Measurements from ENCODE around the gene TMEM258. TPM values are rescaled to one million over a fixed set of nuclear protein-coding genes. Genes with fewer than 3 reads are reported as not detected.
A peak's percentile ranks its signal among the peaks of the same experiment; 100 is the strongest.

The TMEM258 gene
- total and polyA plus RNA-seq, 9 of the 15 experiments (the other 6 are each of a cell fraction or from before 2014, with no cell fraction given) = 97.2 to 856 (median 231) TPM

- TF ChIP-seq ETV5 (CRISPR knock-in tag; IDR thresholded peaks at IDR 0.05; ENCODE audit: low read depth) (peak; percentile 96), SMARCE1 (IDR thresholded peaks at IDR 0.05) (no peak), MLLT1 (IDR thresholded peaks at IDR 0.05) (no peak), ETV1 (tag; conservative IDR thresholded peaks at IDR 0.05; ENCODE audit: low read depth) (peak; percentile 93), ZNF121 (CRISPR knock-in tag; conservative IDR thresholded peaks at IDR 0.05) (no peak), TSC22D4 (tag; IDR thresholded peaks at IDR 0.05) (no peak), GTF2E2 (tag; IDR thresholded peaks at IDR 0.05) (no peak), NBN (IDR thresholded peaks at IDR 0.05; ENCODE audit: low read depth) (no peak), GABPB1 (CRISPR knock-in tag; IDR thresholded peaks at IDR 0.05) (peak; percentile 46; the same call in 1 of the 2 replicates), MEF2D (tag; conservative IDR thresholded peaks at IDR 0.05; ENCODE audit: low read depth) (0 out of 2 replicates have a peak, but pooled peaks have one; percentile 52), TOE1 (IDR thresholded peaks at IDR 0.05; ENCODE audit: borderline replicate concordance) (0 out of 2 replicates have a peak, but pooled peaks have one; percentile 18), TOE1 (CRISPR knock-in tag; IDR thresholded peaks at IDR 0.05; ENCODE audit: borderline replicate concordance, low read depth) (no peak), FOXP1 (CRISPR knock-in tag; IDR thresholded peaks at IDR 0.05) (no peak), HDAC1 (IDR thresholded peaks at IDR 0.05) (peak in 1 of 2 experiments; percentile 41; a peak in 1 of 4 replicates), HMGN3 (IDR thresholded peaks at IDR 0.05; ENCODE audit: borderline replicate concordance, extremely low read depth, insufficient read length, low read depth, low read length) (peak; percentile 56), ZNF217 (CRISPR knock-in tag; IDR thresholded peaks at IDR 0.05) (no peak), TFE3 (CRISPR knock-in tag; IDR thresholded peaks at IDR 0.05) (no peak), POLR3G (IDR thresholded peaks at IDR 0.05; ENCODE audit: extremely low read depth, insufficient read length, insufficient replicate concordance) (no peak)
- TF ChIP-seq, protein P1, sequence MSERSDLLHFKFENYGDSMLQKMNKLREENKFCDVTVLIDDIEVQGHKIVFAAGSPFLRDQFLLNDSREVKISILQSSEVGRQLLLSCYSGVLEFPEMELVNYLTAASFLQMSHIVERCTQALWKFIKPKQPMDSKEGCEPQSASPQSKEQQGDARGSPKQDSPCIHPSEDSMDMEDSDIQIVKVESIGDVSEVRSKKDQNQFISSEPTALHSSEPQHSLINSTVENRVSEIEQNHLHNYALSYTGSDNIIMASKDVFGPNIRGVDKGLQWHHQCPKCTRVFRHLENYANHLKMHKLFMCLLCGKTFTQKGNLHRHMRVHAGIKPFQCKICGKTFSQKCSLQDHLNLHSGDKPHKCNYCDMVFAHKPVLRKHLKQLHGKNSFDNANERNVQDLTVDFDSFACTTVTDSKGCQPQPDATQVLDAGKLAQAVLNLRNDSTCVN (CRISPR knock-in tag; IDR thresholded peaks at IDR 0.05) = no peak
- TF ChIP-seq, protein P2, sequence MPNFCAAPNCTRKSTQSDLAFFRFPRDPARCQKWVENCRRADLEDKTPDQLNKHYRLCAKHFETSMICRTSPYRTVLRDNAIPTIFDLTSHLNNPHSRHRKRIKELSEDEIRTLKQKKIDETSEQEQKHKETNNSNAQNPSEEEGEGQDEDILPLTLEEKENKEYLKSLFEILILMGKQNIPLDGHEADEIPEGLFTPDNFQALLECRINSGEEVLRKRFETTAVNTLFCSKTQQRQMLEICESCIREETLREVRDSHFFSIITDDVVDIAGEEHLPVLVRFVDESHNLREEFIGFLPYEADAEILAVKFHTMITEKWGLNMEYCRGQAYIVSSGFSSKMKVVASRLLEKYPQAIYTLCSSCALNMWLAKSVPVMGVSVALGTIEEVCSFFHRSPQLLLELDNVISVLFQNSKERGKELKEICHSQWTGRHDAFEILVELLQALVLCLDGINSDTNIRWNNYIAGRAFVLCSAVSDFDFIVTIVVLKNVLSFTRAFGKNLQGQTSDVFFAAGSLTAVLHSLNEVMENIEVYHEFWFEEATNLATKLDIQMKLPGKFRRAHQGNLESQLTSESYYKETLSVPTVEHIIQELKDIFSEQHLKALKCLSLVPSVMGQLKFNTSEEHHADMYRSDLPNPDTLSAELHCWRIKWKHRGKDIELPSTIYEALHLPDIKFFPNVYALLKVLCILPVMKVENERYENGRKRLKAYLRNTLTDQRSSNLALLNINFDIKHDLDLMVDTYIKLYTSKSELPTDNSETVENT (CRISPR knock-in tag; IDR thresholded peaks at IDR 0.05) = peak; percentile 32; the same call in 1 of the 2 replicates
These were observed 42.1 kb upstream of the TMEM258 start (continued) for GRCh38 chr11:61834278-61835048.

Data from K562 (cell line).